ENCODE data around the gene LARP6. TPM values are rescaled to one million over a fixed set of nuclear protein-coding genes. Genes with fewer than 3 reads are reported as not detected.

The LARP6 gene
- 10 to 100 TPM; 20.0 to 44.2 TPM for total RNA-seq

DNA sequence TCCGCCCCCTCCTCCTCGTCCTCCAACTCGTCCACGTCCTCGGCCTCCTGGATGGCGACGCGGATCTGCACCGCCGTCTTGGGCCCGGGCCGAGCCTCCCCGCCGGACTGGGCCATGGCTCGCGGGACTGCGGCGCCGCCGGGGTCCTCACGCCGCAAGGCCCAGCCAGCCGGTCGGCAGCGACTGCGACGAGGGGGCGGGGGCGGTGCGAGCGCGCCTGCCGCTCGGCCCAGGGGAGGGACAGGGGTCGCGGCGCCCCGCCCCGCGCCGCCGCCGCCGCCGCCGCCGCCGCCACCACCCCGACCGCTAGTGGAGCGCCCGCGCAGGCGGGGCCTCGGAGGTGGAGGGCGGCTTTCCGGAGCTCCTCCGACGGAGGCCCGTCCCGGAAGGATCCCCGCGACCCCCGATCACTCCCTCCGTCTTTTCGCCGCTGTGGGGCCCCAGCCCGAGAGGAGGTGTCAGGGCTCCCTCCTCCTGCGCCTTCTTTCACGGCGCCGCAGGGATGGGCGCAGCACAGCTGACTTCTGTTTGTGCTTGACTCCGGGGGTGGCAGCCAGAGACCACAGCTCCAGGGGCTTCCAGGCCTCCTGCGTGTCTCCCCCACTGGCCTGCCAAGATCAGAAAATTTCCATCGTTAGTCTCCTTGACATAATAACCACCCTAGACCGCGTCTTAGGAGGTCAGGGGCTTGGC is at the start of gene LARP6:
TSS of gene LARP6 (minus strand) at position 185 of the 693 bp plus-strand sequence. CDS start at position 116, 69 bp downstream.
- DNase-seq (peak; percentile 53 to 71 (median 62)), ATAC-seq (peak; percentile 85)
- H3K27ac ChIP-seq: peak within 1 kb of the TSS; percentile 68 to 82 (median 76)
- H3K9me3 ChIP-seq: no peaks in the 10 kb centered on the region
- H3K27me3 ChIP-seq: no peaks in the 10 kb centered on the region
- 0% methylated on average over 1 to 20 of the region's 78 CpGs for WGBS, 2 donors
- H3K4me3 ChIP-seq: peak within 1 kb of the TSS; percentile 10 to 56
- H3K36me3 ChIP-seq (replicated peaks in 1 of 2; ENCODE audit: insufficient read depth in 1 of 2, low read depth in 2 of 2): no peaks in the 10 kb centered on the region
- TF ChIP-seq POLR2A (IDR thresholded peaks at IDR 0.05) (peak; percentile 59 to 72 (median 72)), CTCF (IDR thresholded peaks at IDR 0.05) (no peak)
- H3K4me1 ChIP-seq: peaks cover 23% of the 10 kb centered on the region
- intact Hi-C loops (cut with DNase I): no loop called here

DNA sequence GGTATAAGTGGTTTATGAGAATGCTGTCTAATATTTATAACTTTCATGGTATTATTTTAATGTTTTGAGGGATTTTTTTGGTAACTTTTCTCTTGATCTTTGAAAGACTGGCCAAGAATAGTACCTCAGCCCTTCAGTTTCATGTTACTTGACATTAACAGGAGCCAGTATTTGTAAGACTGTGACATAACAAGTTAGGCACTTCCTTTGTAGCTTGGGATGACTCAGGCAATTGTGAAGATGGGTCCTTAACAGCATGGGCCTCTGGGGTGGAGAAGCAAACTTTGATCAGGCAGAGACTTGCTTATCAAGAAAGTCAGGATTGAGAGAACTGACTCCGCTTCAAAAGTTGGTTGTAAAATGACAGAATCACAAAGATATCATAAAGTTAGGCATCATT is 48.1 kb upstream of the LARP6 start:
- Histone ChIP-seq H3K4me3 (no peak overlapping the region), H3K36me3 (replicated peaks in 1 of 2; ENCODE audit: insufficient read depth in 1 of 2, low read depth in 2 of 2) (no peaks in the 10 kb centered on the region), H3K4me1 (no peaks in the 10 kb centered on the region), H3K27ac (no peak overlapping the region), H3K27me3 (no peaks in the 10 kb centered on the region), H3K9me3 (peaks cover 0 to under 1% (median 0%) of the 10 kb centered on the region in 3 donors)
- intact Hi-C loops (cut with DNase I): no loop called here
- 96 to 100% methylated on average over 1 of the region's 1 CpG for WGBS, 2 donors
- no peak for TF ChIP-seq CTCF (IDR thresholded peaks at IDR 0.05)
- TF ChIP-seq POLR2A (IDR thresholded peaks at IDR 0.05): no peak
- ATAC-seq: no peak
- no peak for DNase-seq

GRCh38 chr15:70892912-70893560 is 39.1 kb upstream of the LARP6 start:
- Histone ChIP-seq H3K27me3 (no peaks in the 10 kb centered on the region), H3K4me3 (peak overlapping the region; percentile 1 to 82), H3K36me3 (replicated peaks in 1 of 2; ENCODE audit: insufficient read depth in 1 of 2, low read depth in 2 of 2) (no peaks in the 10 kb centered on the region), H3K9me3 (no peaks in the 10 kb centered on the region), H3K27ac (peak overlapping the region; percentile 42 to 67 (median 64)), H3K4me1 (peaks cover 15% of the 10 kb centered on the region)
- ATAC-seq (no peak), DNase-seq (peak in 1 of 4 donors; percentile 15)
- intact Hi-C loops (cut with DNase I): no loop called here
- TF ChIP-seq POLR2A (IDR thresholded peaks at IDR 0.05) (no peak), CTCF (IDR thresholded peaks at IDR 0.05) (peak in 5 of 7 experiments; percentile 7 to 47 (median 33))
- WGBS, 2 donors: 3 to 6% methylated on average over 10 of the region's 10 CpGs

DNA sequence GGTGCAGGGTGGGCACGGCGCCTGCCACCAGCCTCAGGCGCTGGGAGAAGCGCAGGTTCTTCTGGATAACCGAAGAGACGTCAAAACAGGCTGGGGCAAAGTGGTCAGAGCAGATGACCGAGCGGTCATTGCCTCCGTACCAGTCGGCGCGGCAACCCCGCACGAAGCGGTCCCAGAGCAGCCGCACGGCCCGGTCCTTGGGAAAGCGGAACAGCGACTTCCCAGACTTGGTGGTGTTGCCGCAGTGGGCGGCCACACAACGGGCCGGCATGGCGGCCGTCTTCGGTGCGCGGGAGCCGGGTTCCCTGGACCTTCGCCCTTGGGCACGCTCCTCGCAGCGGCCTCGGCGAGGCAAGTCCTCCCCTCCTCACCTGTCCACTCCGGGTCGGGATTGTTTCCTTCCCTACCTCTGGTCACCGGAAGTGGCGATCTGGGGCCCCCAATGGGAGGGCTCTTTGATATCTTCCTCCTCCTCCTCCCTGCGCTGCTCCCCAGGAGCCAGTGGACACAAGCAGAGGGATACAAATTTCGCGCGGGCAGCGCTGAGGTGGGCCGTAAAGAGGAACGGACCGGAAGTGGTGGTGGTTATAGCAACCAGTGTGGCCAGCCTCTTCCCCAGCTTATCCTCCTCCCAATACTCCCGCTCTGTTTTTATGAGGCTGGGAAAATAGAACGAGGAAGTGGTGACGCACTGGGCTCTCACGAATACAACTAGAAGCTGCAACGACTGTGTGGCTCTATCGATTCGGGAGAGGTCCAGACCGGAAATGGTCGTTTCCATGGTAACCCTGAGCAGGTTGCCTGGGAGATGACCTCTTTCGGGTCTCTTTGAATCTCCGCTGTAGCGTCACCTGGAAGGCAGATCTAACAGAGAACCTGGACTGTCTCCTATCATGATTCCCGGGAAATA is 38.3 kb upstream of the LARP6 start, which contains the start of the genes LRRC49 and THAP10:
TSS of gene LRRC49 (plus strand) at position 825 of the 910 bp plus-strand sequence. CDS start at position 894, 69 bp downstream.
TSS of gene THAP10 (minus strand) at position 432 of the 910 bp plus-strand sequence. CDS start at position 271, 161 bp downstream.
- peak within 1 kb of the TSS; percentile 1 to 82 for H3K4me3 ChIP-seq
- H3K27me3 ChIP-seq: no peaks in the 10 kb centered on the region
- ATAC-seq: peak; percentile 96
- no peaks in the 10 kb centered on the region for H3K9me3 ChIP-seq
- no peaks in the 10 kb centered on the region for H3K36me3 ChIP-seq (replicated peaks in 1 of 2; ENCODE audit: insufficient read depth in 1 of 2, low read depth in 2 of 2)
- intact Hi-C loops (cut with DNase I): no loop called here
- TF ChIP-seq POLR2A (IDR thresholded peaks at IDR 0.05) (peak in 2 of 3 donors; percentile 19 to 36), CTCF (IDR thresholded peaks at IDR 0.05) (no peak)
- DNase-seq: peak; percentile 83 to 89 (median 86)
- peaks cover 15% of the 10 kb centered on the region for H3K4me1 ChIP-seq
- peak within 1 kb of the TSS; percentile 42 to 67 (median 64) for H3K27ac ChIP-seq
- WGBS, 2 donors: 1% methylated on average over 15 to 61 of the region's 61 CpGs

All from body of pancreas (tissue), 4 donors.